IMR-90 (cell line): Measurements from ENCODE around the gene NEUROG3. TPM values are rescaled to one million over a fixed set of nuclear protein-coding genes. Genes with fewer than 3 reads are reported as not detected.

Experiments used
- ATAC-seq: fragments of 200-7000 bp; cut with Tn5 transposase; 2 replicates; pipeline ENCODE4 v1.9.1; 2020; ENCODE audit warnings: low read depth, mild to moderate bottlenecking, moderate library complexity
- BruUV-seq: library from RNA; stranded (reverse); fragments of 400-500 nt; replicated peaks from 2 replicates; lab custom pipeline; 2021; lab: Mats Ljungman, UMichigan
- CTCF ChIA-PET: fragments of 300-600 bp; formaldehyde crosslinking; extraction: SDS; loops from one replicate; lab custom pipeline; 2021; ENCODE audit warnings: antibody characterized with exemption; lab: Yijun Ruan, JAX
- POLR2A ChIA-PET: fragments of 300-600 bp; sonication (Branson Sonifier 250); formaldehyde crosslinking; loops from one replicate; lab custom pipeline; 2022; ENCODE audit warnings: antibody characterized with exemption; ENCODE audit not compliant: unreplicated experiment; lab: Charles Lee
- DNase-seq: peaks from one replicate; pipeline ENCODE4 v3.0.0; 2013
- H2AFZ ChIP-seq: replicated peaks from 2 replicates; pipeline ENCODE3; 2013; ENCODE audit warnings: low read length, mild to moderate bottlenecking; ENCODE audit not compliant: poor library complexity
- H2AK5ac ChIP-seq: 2 replicates; pipeline ENCODE4 v1.6.1; 2013; ENCODE audit warnings: low read depth, low read length, inconsistent platforms
- H2AK9ac ChIP-seq: replicated peaks from 2 replicates; pipeline ENCODE3; 2013; ENCODE audit warnings: mild to moderate bottlenecking, low read depth, low read length, moderate library complexity; ENCODE audit not compliant: poor library complexity
- H2BK120ac ChIP-seq: 2 replicates; pipeline ENCODE4 v1.6.1; 2013; ENCODE audit warnings: low read depth, low read length, inconsistent platforms
- H2BK15ac ChIP-seq: 3 replicates; pipeline ENCODE4 v1.6.1; 2013; ENCODE audit warnings: low read depth, low read length, inconsistent platforms
- H2BK20ac ChIP-seq: 2 replicates; pipeline ENCODE4 v1.6.1; 2013; ENCODE audit warnings: low read depth, mild to moderate bottlenecking, inconsistent platforms, low read length, moderate library complexity
- H2BK5ac ChIP-seq: 2 replicates; pipeline ENCODE4 v1.6.1; 2013; ENCODE audit warnings: mild to moderate bottlenecking, low read depth, low read length, inconsistent platforms; ENCODE audit not compliant: poor library complexity, severe bottlenecking
- H3K14ac ChIP-seq: replicated peaks from 2 replicates; pipeline ENCODE4 v1.6.1; 2013; ENCODE audit warnings: low read depth, low read length, inconsistent platforms
- H3K18ac ChIP-seq: 2 replicates; pipeline ENCODE4 v1.6.1; 2013; ENCODE audit warnings: low read depth, low read length, control low read depth
- H3K23ac ChIP-seq: 2 replicates; pipeline ENCODE4 v1.6.1; 2013; ENCODE audit warnings: low read depth, low read length, inconsistent platforms
- H3K27ac ChIP-seq: 2 replicates; pipeline ENCODE4 v1.5.1; 2013; ENCODE audit warnings: mild to moderate bottlenecking, control low read depth, low read length; ENCODE audit not compliant: insufficient read depth
- H3K27me3 ChIP-seq: 2 replicates; pipeline ENCODE4 v1.6.1; 2013; ENCODE audit warnings: low read length; ENCODE audit not compliant: control insufficient read depth, insufficient read depth
- H3K36me3 ChIP-seq: 2 replicates; pipeline ENCODE4 v1.6.1; 2013; ENCODE audit warnings: low read length, mixed read lengths; ENCODE audit not compliant: control insufficient read depth, insufficient read depth
- H3K4ac ChIP-seq: 2 replicates; pipeline ENCODE4 v1.6.1; 2013; ENCODE audit warnings: low read depth, low read length, inconsistent platforms
- H3K4me1 ChIP-seq: 2 replicates; pipeline ENCODE4 v1.6.1; 2013; ENCODE audit warnings: low read length, mixed read lengths; ENCODE audit not compliant: control insufficient read depth, insufficient read depth
- H3K4me2 ChIP-seq: 2 replicates; pipeline ENCODE4 v1.6.1; 2013; ENCODE audit warnings: low read depth, mild to moderate bottlenecking, control low read depth, low read length, moderate library complexity
- H3K4me3 ChIP-seq: 2 replicates; pipeline ENCODE4 v1.5.1; 2013; ENCODE audit warnings: low read depth, mild to moderate bottlenecking, control low read depth, low read length, moderate library complexity; ENCODE audit not compliant: insufficient read depth
- H3K56ac ChIP-seq: 2 replicates; pipeline ENCODE4 v1.6.1; 2013; ENCODE audit warnings: low read length, inconsistent platforms; ENCODE audit not compliant: insufficient read depth; ENCODE audit errors: extremely low read depth
- H3K79me1 ChIP-seq, 2 experiments: 2 replicates each; pipeline ENCODE4 v1.6.1; 2013; ENCODE audit warnings: low read length in 2 of 2, inconsistent platforms in 1 of 2, low read depth in 1 of 2
- H3K9ac ChIP-seq: 2 replicates; pipeline ENCODE4 v1.6.1; 2013; ENCODE audit warnings: low read depth, low read length, control low read depth
- H3K9me1 ChIP-seq: 2 replicates; pipeline ENCODE4 v1.6.1; 2013; ENCODE audit warnings: low read length, inconsistent platforms; ENCODE audit not compliant: insufficient read depth
- H3K9me3 ChIP-seq: 2 replicates; pipeline ENCODE4 v1.6.1; 2013; ENCODE audit warnings: low read length; ENCODE audit not compliant: control insufficient read depth, insufficient read depth
- H4K20me1 ChIP-seq: 2 replicates; pipeline ENCODE4 v1.6.1; 2013; ENCODE audit warnings: low read length, inconsistent platforms; ENCODE audit not compliant: insufficient read depth
- H4K5ac ChIP-seq: 2 replicates; pipeline ENCODE4 v1.6.1; 2013; ENCODE audit warnings: mild to moderate bottlenecking, low read depth, low read length, control low read depth
- H4K8ac ChIP-seq, 2 experiments: 2 replicates each; pipeline ENCODE4 v1.6.1; 2013; ENCODE audit warnings: low read depth in 2 of 2, low read length in 2 of 2, control low read depth in 1 of 2, inconsistent platforms in 1 of 2
- H4K91ac ChIP-seq: 2 replicates; pipeline ENCODE4 v1.6.1; 2013; ENCODE audit warnings: low read depth, low read length, inconsistent platforms; ENCODE audit not compliant: insufficient read depth
- CHD1 ChIP-seq: IDR thresholded peaks from 2 replicates; pipeline ENCODE4 v1.6.1; 2012; ENCODE audit warnings: low read depth, low read length, improper control_type of control experiment
- CTCF ChIP-seq: conservative IDR thresholded peaks from 2 replicates; pipeline ENCODE4 v1.5.1; 2012; ENCODE audit warnings: mild to moderate bottlenecking, low read depth, low read length, improper control_type of control experiment
- ELK1 ChIP-seq: fragments of 150-350 bp; IDR thresholded peaks from 2 replicates; pipeline ENCODE4 v1.6.1; 2016; ENCODE audit warnings: low read depth, mild to moderate bottlenecking, low read length, moderate library complexity, borderline replicate concordance
- FOS ChIP-seq: fragments of 150-350 bp; IDR thresholded peaks from 2 replicates; pipeline ENCODE4 v1.6.1; 2016; ENCODE audit warnings: low read depth, low read length
- MAFK ChIP-seq: IDR thresholded peaks from 2 replicates; pipeline ENCODE4 v1.6.1; 2012; ENCODE audit warnings: low read depth, low read length, improper control_type of control experiment
- MXI1 ChIP-seq: IDR thresholded peaks from 2 replicates; pipeline ENCODE4 v1.6.1; 2012; ENCODE audit warnings: low read depth, mild to moderate bottlenecking, low read length, moderate library complexity, borderline replicate concordance
- RFX5 ChIP-seq: IDR thresholded peaks from 2 replicates; pipeline ENCODE4 v1.8.0; 2012; ENCODE audit warnings: low read depth, mild to moderate bottlenecking, low read length, moderate library complexity
- USF2 ChIP-seq: fragments of 150-350 bp; IDR thresholded peaks from 2 replicates; pipeline ENCODE4 v1.6.1; 2017; ENCODE audit warnings: mild to moderate bottlenecking, antibody characterized with exemption, low read length, low read depth
- WGBS, 2 experiments: methylation state at CpG; one replicate each; pipeline versions ENCODE4 v1.1.5 to v1.1.7; 2013; ENCODE audit warnings: missing lambda C conversion rate in 2 of 2; ENCODE audit not compliant: insufficient read length in 1 of 2; ENCODE audit errors: extremely low coverage in 2 of 2; 5-methylcytosine and 5-hydroxymethylcytosine counted together
- dilution Hi-C: fragments of 300-500 bp; cut with HindIII; formaldehyde crosslinking; loops from one replicate; pipeline ENCODE4 v1.14.3; 2018; ENCODE audit warnings: low sequenced_read_pairs; ENCODE audit not compliant: unreplicated experiment
- in situ Hi-C: fragments of 300-500 bp; cut with MboI; formaldehyde crosslinking; loops from 3 replicates; pipeline ENCODE4 v1.14.3; 2019; ENCODE audit warnings: low sequenced_read_pairs, inconsistent platforms, mixed read lengths
- intact Hi-C: fragments of 100-400 bp; cut with micrococcal nuclease; formaldehyde crosslinking; loops from 2 replicates; pipeline ENCODE4 v1.10.0; 2022
- polyA plus RNA-seq, 3 experiments: library from polyadenylated mRNA; depleted of rRNA; stranded (reverse); fragments of >200 nt; gene quantifications; 2 replicates each; pipeline ENCODE4 v1.2.3, GENCODE V29; 2012; ENCODE audit warnings: low replicate concordance in 1 of 3
- total RNA-seq: library from RNA; depleted of rRNA; stranded (reverse); fragments of >200 nt; gene quantifications from 2 replicates; pipeline ENCODE4 v1.2.3, GENCODE V29; 2012

Gene NEUROG3
- total and polyA plus RNA-seq, 2 of the 4 experiments (the other 2 are of a cell fraction): not detected

- Histone ChIP-seq H3K4me2 (no peak overlapping the region), H3K36me3 (no peaks in the 10 kb centered on the region), H2AFZ (no peak overlapping the region), H4K5ac (no peak overlapping the region), H3K4me1 (no peaks in the 10 kb centered on the region), H3K9ac (no peak overlapping the region), H2BK20ac (no peak overlapping the region), H4K20me1 (no peaks in the 10 kb centered on the region; the same call in 1 of the 2 replicates), H3K27ac (no peak overlapping the region), H3K4me3 (no peak overlapping the region), H3K14ac (no peak overlapping the region), H3K4ac (no peak overlapping the region), H4K8ac (no peak overlapping the region), H3K9me1 (no peaks in the 10 kb centered on the region), H2BK5ac (no peak overlapping the region), H2BK15ac (no peak overlapping the region), H3K56ac (no peak overlapping the region), H3K23ac (no peak overlapping the region), H2AK5ac (no peak overlapping the region), H3K27me3 (peaks cover 65% of the 10 kb centered on the region), H3K18ac (no peak overlapping the region), H4K91ac (no peak overlapping the region), H3K9me3 (peaks cover 1% of the 10 kb centered on the region; the same call in 1 of the 2 replicates), H2BK120ac (no peak overlapping the region), H2AK9ac (no peak overlapping the region), H3K79me1 (no peaks in the 10 kb centered on the region)
- dilution Hi-C loops: no loop called here
- WGBS, 2 experiments: 0% methylated on average over 5 of the region's 23 CpGs; no CpG with 5 or more reads in 1 of the 2 experiments
- TF ChIP-seq USF2: no peak
- TF ChIP-seq ELK1: no peak
- no peak for TF ChIP-seq MAFK
- TF ChIP-seq MXI1: no peak
- no peak for TF ChIP-seq CHD1
- TF ChIP-seq FOS: no peak
- no peak for TF ChIP-seq CTCF
- TF ChIP-seq RFX5: no peak
- BruUV-seq: no TSS peak
- no peak for ATAC-seq
- intact Hi-C loops: no loop called here
- ChIA-PET CTCF (no interaction called here), POLR2A (no interaction called here)
- in situ Hi-C loops: no loop called here
- DNase-seq: no peak
These were observed 3.8 kb downstream of the NEUROG3 start for GRCh38 chr10:69569396-69569934.
